GM12878 (cell line): Measurements from ENCODE around the gene DHRS1. TPM values are rescaled to one million over a fixed set of nuclear protein-coding genes. Genes with fewer than 3 reads are reported as not detected.
A peak's percentile ranks its signal among the peaks of the same experiment; 100 is the strongest.

Source experiments
- BCL3 ChIP-seq: IDR thresholded peaks from 2 replicates; pipeline ENCODE4 v1.6.1; 2011; ENCODE audit warnings: borderline replicate concordance, low read depth, mild to moderate bottlenecking, moderate library complexity, low read length; ENCODE audit not compliant: insufficient read depth, poor library complexity, severe bottlenecking
- CBFB ChIP-seq: IDR thresholded peaks from 2 replicates; pipeline ENCODE4 v1.6.1; 2016; ENCODE audit warnings: antibody characterized with exemption, low read depth
- CBX3 ChIP-seq: fragments of 200-600 bp; sonication (generic); IDR thresholded peaks from 2 replicates; pipeline ENCODE4 v1.6.1; 2016; ENCODE audit warnings: low read depth, borderline replicate concordance
- CEBPB ChIP-seq, 2 experiments: fragments of 150-350 bp in 1 of 2; IDR thresholded peaks; 2 replicates each; pipeline ENCODE4 v1.6.1; 2012 to 2014; ENCODE audit warnings: low read depth in 2 of 2, low read length in 2 of 2, borderline replicate concordance in 1 of 2, inconsistent platforms in 1 of 2
- CREM ChIP-seq: IDR thresholded peaks from 2 replicates; pipeline ENCODE4 v1.6.1; 2014; ENCODE audit warnings: antibody characterized with exemption, low read depth
- CTCF ChIP-seq, 3 experiments: IDR thresholded peaks in 2 of 3; conservative IDR thresholded peaks in 1 of 3; 2 replicates each; pipeline ENCODE4 v1.5.1; 2011; ENCODE audit warnings: low read depth in 3 of 3, low read length in 3 of 3, mild to moderate bottlenecking in 3 of 3, control low read depth in 2 of 3, moderate library complexity in 2 of 3, inconsistent platforms in 1 of 3, mixed read lengths in 1 of 3; ENCODE audit not compliant: control insufficient read depth in 2 of 3, insufficient read depth in 1 of 3; ENCODE audit errors: extremely low read depth in 1 of 3
- FOS ChIP-seq: IDR thresholded peaks from 3 replicates; pipeline ENCODE4 v1.6.1; 2011; ENCODE audit warnings: borderline replicate concordance; ENCODE audit not compliant: insufficient read length; ENCODE audit errors: extremely low read depth
- FOXK2 ChIP-seq: fragments of 450-650 bp; IDR thresholded peaks from 2 replicates; pipeline ENCODE4 v1.6.1; 2017; ENCODE audit warnings: mild to moderate bottlenecking, moderate library complexity
- HDAC6 ChIP-seq: fragments of 200-600 bp; sonication (generic); IDR thresholded peaks from one replicate; pipeline ENCODE4 v1.8.0; 2017; ENCODE audit warnings: antibody characterized with exemption; ENCODE audit not compliant: unreplicated experiment
- HDGF ChIP-seq: fragments of 450-650 bp; IDR thresholded peaks from 2 replicates; pipeline ENCODE4 v1.6.1; 2016; ENCODE audit warnings: antibody characterized with exemption
- IRF3 ChIP-seq: fragments of 450-650 bp; IDR thresholded peaks from 2 replicates; pipeline ENCODE4 v1.6.1; 2014; ENCODE audit warnings: mild to moderate bottlenecking
- MEF2A ChIP-seq: IDR thresholded peaks from 2 replicates; pipeline ENCODE4 v1.6.1; 2011; ENCODE audit warnings: low read depth, mild to moderate bottlenecking, low read length, moderate library complexity; ENCODE audit not compliant: insufficient read depth
- MTA2 ChIP-seq: fragments of 450-650 bp; IDR thresholded peaks from 2 replicates; pipeline ENCODE4 v1.6.1; 2016; ENCODE audit warnings: low read depth, mild to moderate bottlenecking, moderate library complexity
- NBN ChIP-seq: fragments of 450-650 bp; IDR thresholded peaks from 2 replicates; pipeline ENCODE4 v1.6.1; 2016
- PAX5 ChIP-seq: IDR thresholded peaks from 2 replicates; pipeline ENCODE4 v1.6.1; 2011; ENCODE audit warnings: low read depth, low read length, borderline replicate concordance
- POLR2AphosphoS2 ChIP-seq: IDR thresholded peaks from 2 replicates; pipeline ENCODE4 v1.6.1; 2011; ENCODE audit warnings: low read depth, mild to moderate bottlenecking, low read length, improper control_type of control experiment, moderate library complexity
- RELB ChIP-seq: fragments of 450-650 bp; IDR thresholded peaks from 2 replicates; pipeline ENCODE4 v1.6.1; 2017; ENCODE audit warnings: low read depth, mild to moderate bottlenecking, moderate library complexity
- RUNX3 ChIP-seq: IDR thresholded peaks from 2 replicates; pipeline ENCODE4 v1.6.1; 2012; ENCODE audit warnings: low read length, inconsistent platforms
- SP1 ChIP-seq: IDR thresholded peaks from one replicate; pipeline ENCODE4 v1.6.1; 2011; ENCODE audit warnings: low read depth, low read length
- TARDBP ChIP-seq: IDR thresholded peaks from 2 replicates; pipeline ENCODE4 v1.6.1; 2016; ENCODE audit warnings: borderline replicate concordance
- TCF3 ChIP-seq: IDR thresholded peaks from 2 replicates; pipeline ENCODE4 v1.6.1; 2012; ENCODE audit warnings: low read depth, mild to moderate bottlenecking, low read length, borderline replicate concordance; ENCODE audit not compliant: insufficient read depth
- WRNIP1 ChIP-seq: IDR thresholded peaks from 2 replicates; pipeline ENCODE4 v1.6.1; 2011; ENCODE audit warnings: low read depth, low read length, improper control_type of control experiment, borderline replicate concordance
- ZNF384 ChIP-seq: IDR thresholded peaks from 2 replicates; pipeline ENCODE4 v1.6.1; 2012; ENCODE audit warnings: low read depth, mild to moderate bottlenecking, low read length, improper control_type of control experiment, borderline replicate concordance
- ZZZ3 ChIP-seq: IDR thresholded peaks from 2 replicates; pipeline ENCODE4 v1.6.1; 2011; ENCODE audit warnings: low read depth; ENCODE audit not compliant: control insufficient read depth, insufficient read length
- polyA plus RNA-seq, 11 experiments: library from polyadenylated mRNA; depleted of rRNA in 4 of 11; unstranded in 6 of 11; stranded (reverse) in 5 of 11; fragments of >200 nt; fragmentation: Nextera tagmentation in 4 of 11; fragmentation: Illumina TruSeq in 1 of 11; extraction: Ambion mirVana in 4 of 11; extraction: Trizol in 1 of 11; gene quantifications; 1 replicate in 1 of 11; 2 replicates in 10 of 11; pipeline versions ENCODE4 v1.2.1 to v1.2.3, GENCODE V29; 2011 to 2016; ENCODE audit warnings: inconsistent platforms in 2 of 11, missing spikeins in 2 of 11, low read depth in 1 of 11
- total RNA-seq, 4 experiments: library from RNA; depleted of rRNA in 3 of 4; stranded (reverse); fragments of >200 nt in 3 of 4; fragmentation: Illumina TruSeq in 1 of 4; extraction: Trizol in 1 of 4; gene quantifications; 2 replicates each; pipeline versions ENCODE4 v1.2.1 to v1.2.3, GENCODE V29; 2013 to 2021

The DHRS1 gene
- total and polyA plus RNA-seq, 10 of the 15 experiments (the other 5 are each of a cell fraction or from before 2014, with no cell fraction given): 12.1 to 45.0 (median 25.7) TPM

- TF ChIP-seq MTA2 (no peak), NBN (peak; percentile 97), SP1 (peak; percentile 88), FOXK2 (peak; percentile 55), ZZZ3 (no peak), TCF3 (no peak), MEF2A (no peak), RUNX3 (no peak), CBX3 (no peak), CEBPB (IDR thresholded peaks at IDR 0.05; ENCODE audit: borderline replicate concordance in 1 of 2, low read depth in 2 of 2, low read length in 2 of 2) (no peak), WRNIP1 (no peak), TARDBP (0 out of 2 replicates have a peak, but pooled peaks have one; percentile 56), POLR2AphosphoS2 (peak; percentile 46; the same call in 1 of the 2 replicates), CTCF (IDR thresholded peaks at IDR 0.05 in 2 of 3, conservative IDR thresholded peaks at IDR 0.05 in 1 of 3; ENCODE audit: control insufficient read depth in 2 of 3, extremely low read depth in 1 of 3, insufficient read depth in 1 of 3, low read depth in 3 of 3, low read length in 3 of 3) (no peak), CBFB (no peak), FOS (no peak), PAX5 (0 out of 2 replicates have a peak, but pooled peaks have one; percentile 17), ZNF384 (no peak), CREM (peak; percentile 100), HDGF (no peak), IRF3 (no peak), BCL3 (no peak), HDAC6 (no peak), RELB (peak; percentile 68)
Measured at GRCh38 chr14:24299255-24300191, at the start of gene DHRS1, which contains the start of gene NOP9 (continued).
